Left renal pelvis (tissue), 4 donors: Measurements from ENCODE around the gene DLGAP1. TPM values are rescaled to one million over a fixed set of nuclear protein-coding genes. Genes with fewer than 3 reads are reported as not detected.
A peak's percentile ranks its signal among the peaks of the same experiment; 100 is the strongest.
"Not testable (repeated sequence)": the region's sequence is repeated elsewhere in the genome, so short reads cannot be mapped to it uniquely, and the experiment has no call there.

Experiments used
- DNase-seq, 4 donors: peaks; one replicate each; pipeline ENCODE4 v3.0.0-alpha.2; 2013; ENCODE audit warnings: low read depth in 4 of 4, low spot score in 3 of 4
- polyA plus RNA-seq, 4 donors: library from polyadenylated mRNA; unstranded; fragments of 120-200 nt; gene quantifications; one replicate each; pipeline ENCODE4 v1.2.1, GENCODE V29; 2013; ENCODE audit not compliant: insufficient read length in 4 of 4

Gene DLGAP1
- polyA plus RNA-seq, 4 donors: 4.1 to 6.8 (median 4.5) TPM

GRCh38 chr18:3581890-3582289 is 873.2 kb downstream of the DLGAP1 start:
- DNase-seq: no peak

GRCh38 chr18:3580523-3581025 is 874.5 kb downstream of the DLGAP1 start:
- DNase-seq: not testable (repeated sequence)

- DNase-seq: no peak
Measured at GRCh38 chr18:3579701-3580100, 875.4 kb downstream of the DLGAP1 start.

GRCh38 chr18:3578621-3579020 is 876.5 kb downstream of the DLGAP1 start:
- no peak for DNase-seq

- no peak for DNase-seq
Measured at GRCh38 chr18:3577281-3577855, 877.7 kb downstream of the DLGAP1 start.

- DNase-seq: no peak
Measured at GRCh38 chr18:3572761-3573160, 882.3 kb downstream of the DLGAP1 start.

- DNase-seq: no peak
Measured at GRCh38 chr18:3566851-3567250, 888.3 kb downstream of the DLGAP1 start.

- no peak for DNase-seq
Measured at GRCh38 chr18:3560755-3561154, 894.4 kb downstream of the DLGAP1 start.

- no peak for DNase-seq
Measured at GRCh38 chr18:3554811-3555427, 900.2 kb downstream of the DLGAP1 start.

GRCh38 chr18:3554091-3554601 is 901.0 kb downstream of the DLGAP1 start:
- peak in 1 of 4 donors; percentile 19 for DNase-seq

GRCh38 chr18:3552305-3552704 is 902.8 kb downstream of the DLGAP1 start:
- no peak for DNase-seq

- DNase-seq: no peak
Measured at GRCh38 chr18:3547891-3548615, 907.1 kb downstream of the DLGAP1 start.

- DNase-seq: no peak
Measured at GRCh38 chr18:3546106-3546505, 909.0 kb downstream of the DLGAP1 start.

GRCh38 chr18:3544537-3544936 is 910.6 kb downstream of the DLGAP1 start:
- no peak for DNase-seq

- DNase-seq: no peak
Measured at GRCh38 chr18:3541549-3542386, 913.3 kb downstream of the DLGAP1 start.

GRCh38 chr18:3540805-3541548 is 914.1 kb downstream of the DLGAP1 start:
- DNase-seq: no peak

- DNase-seq: no peak
Measured at GRCh38 chr18:3538954-3539617, 916.0 kb downstream of the DLGAP1 start.

GRCh38 chr18:3538456-3538855 is 916.7 kb downstream of the DLGAP1 start:
- DNase-seq: no peak

GRCh38 chr18:3530807-3531206 is 924.3 kb downstream of the DLGAP1 start:
- no peak for DNase-seq
